ENCODE measurements around the gene TLE1.
"Not testable (repeated sequence)": the region's sequence is repeated elsewhere in the genome, so short reads cannot be mapped to it uniquely, and the experiment has no call there.

TLE1 gene

GRCh38 chr9:81650586-81651515, 38.5 kb downstream of the TLE1 start:
- no peak for DNase-seq (ENCODE audit: low read depth)
- no peak for TF ChIP-seq CTCF (conservative IDR thresholded peaks at IDR 0.05; ENCODE audit: low read depth, low read length)
- no peak overlapping the region for H3K4me3 ChIP-seq (ENCODE audit: low read length)

GRCh38 chr9:81649475-81650240, 39.7 kb downstream of the TLE1 start:
- DNase-seq (ENCODE audit: low read depth): no peak
- no peak overlapping the region for H3K4me3 ChIP-seq (ENCODE audit: low read length)
- TF ChIP-seq CTCF (conservative IDR thresholded peaks at IDR 0.05; ENCODE audit: low read depth, low read length): no peak

- H3K4me3 ChIP-seq (ENCODE audit: low read length): no peak overlapping the region
- no peak for DNase-seq (ENCODE audit: low read depth)
- no peak for TF ChIP-seq CTCF (conservative IDR thresholded peaks at IDR 0.05; ENCODE audit: low read depth, low read length)
Observed at GRCh38 chr9:81648891-81649290, 40.5 kb downstream of the TLE1 start.

- no peak overlapping the region for H3K4me3 ChIP-seq (ENCODE audit: low read length)
- no peak for DNase-seq (ENCODE audit: low read depth)
- no peak for TF ChIP-seq CTCF (conservative IDR thresholded peaks at IDR 0.05; ENCODE audit: low read depth, low read length)
Observed at GRCh38 chr9:81646337-81646736, 43.0 kb downstream of the TLE1 start.

GRCh38 chr9:81644513-81644912, 44.8 kb downstream of the TLE1 start:
- H3K4me3 ChIP-seq (ENCODE audit: low read length); DNase-seq (ENCODE audit: low read depth): not testable (repeated sequence)

GRCh38 chr9:81637276-81637675, 52.1 kb downstream of the TLE1 start:
- no peak overlapping the region for H3K4me3 ChIP-seq (ENCODE audit: low read length)
- TF ChIP-seq CTCF (conservative IDR thresholded peaks at IDR 0.05; ENCODE audit: low read depth, low read length): no peak
- no peak for DNase-seq (ENCODE audit: low read depth)

- no peak overlapping the region for H3K4me3 ChIP-seq (ENCODE audit: low read length)
- DNase-seq (ENCODE audit: low read depth): no peak
- no peak for TF ChIP-seq CTCF (conservative IDR thresholded peaks at IDR 0.05; ENCODE audit: low read depth, low read length)
Observed at GRCh38 chr9:81636255-81636599, 53.1 kb downstream of the TLE1 start.
